HG02970 (cell line): ENCODE measurements around the gene ENTPD8.
A peak's percentile ranks its signal among the peaks of the same experiment; 100 is the strongest.

Experiments used
- ATAC-seq: cut with Tn5 transposase; IDR thresholded peaks from one replicate; pipeline ENCODE4 v1.9.1; 2021; ENCODE audit warnings: mild to moderate bottlenecking, moderate library complexity, moderate number of reproducible peaks; ENCODE audit not compliant: unreplicated experiment, low FRiP score

The ENTPD8 gene

GRCh38 chr9:137433349-137433915 lies 7.7 kb downstream of the ENTPD8 start:
- no peak for ATAC-seq

DNA sequence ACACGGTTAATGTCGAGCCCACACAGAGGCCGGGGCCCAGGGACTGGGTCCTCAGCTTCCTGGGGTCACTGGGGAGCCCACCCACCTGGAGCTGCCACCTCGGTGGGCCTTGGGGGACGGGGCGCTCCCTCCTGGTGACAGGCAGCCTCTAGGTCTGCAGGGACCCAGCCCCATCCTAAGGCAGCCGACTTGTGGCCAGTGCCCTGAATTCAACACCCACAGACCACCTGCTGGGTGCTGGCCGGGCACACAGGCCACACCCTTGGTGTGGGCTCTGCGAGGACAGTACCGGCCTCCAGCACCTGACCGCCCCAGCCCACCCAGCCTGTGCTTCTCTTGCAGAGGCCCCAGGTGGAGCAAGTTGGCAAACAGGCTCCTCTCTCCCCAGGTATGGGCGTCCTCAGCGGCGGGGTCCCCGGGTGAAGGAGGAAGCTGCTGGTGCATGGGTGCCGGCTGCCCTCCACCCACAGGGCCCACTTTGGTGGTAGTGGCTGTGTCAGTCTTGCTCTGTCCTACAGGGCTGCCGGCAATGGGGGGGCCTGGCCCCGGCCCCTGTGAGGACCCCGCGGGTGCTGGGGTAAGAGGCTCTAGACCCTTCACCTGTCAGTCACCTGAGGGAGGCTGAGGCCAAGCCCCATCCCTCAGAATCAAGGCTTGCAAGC lies 8.3 kb downstream of the ENTPD8 start:
- no peak for ATAC-seq

DNA sequence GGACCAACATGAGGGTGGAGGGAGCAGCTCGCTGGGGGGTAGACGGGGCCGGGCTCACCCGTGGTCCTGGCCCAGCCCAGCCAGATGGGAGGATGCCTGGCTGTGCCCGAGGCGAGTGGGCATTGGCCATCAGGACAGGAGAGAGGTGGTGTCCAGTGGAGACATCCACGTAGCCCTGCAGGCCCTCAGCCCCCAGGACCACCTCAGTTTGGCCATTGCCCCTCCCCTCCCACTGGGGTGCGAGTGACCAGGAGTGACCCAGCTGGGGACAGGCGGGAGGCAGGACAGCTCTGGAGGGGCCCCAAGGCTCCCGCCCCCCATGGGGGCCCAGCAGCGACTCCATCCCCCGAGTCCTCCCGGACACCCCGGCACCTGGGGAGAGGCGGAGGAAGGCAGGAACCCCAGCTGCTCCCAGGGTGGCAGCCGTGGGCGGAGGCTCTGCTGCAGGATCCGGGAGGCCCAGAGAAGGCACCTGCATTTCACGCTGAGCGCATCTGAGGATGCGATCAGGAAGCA lies 9.7 kb downstream of the ENTPD8 start:
- no peak for ATAC-seq

- ATAC-seq = no peak
Measured at GRCh38 chr9:137430723-137431415, 10.3 kb downstream of the ENTPD8 start.

- ATAC-seq = no peak
Measured at GRCh38 chr9:137429974-137430722, 11.0 kb downstream of the ENTPD8 start.

DNA sequence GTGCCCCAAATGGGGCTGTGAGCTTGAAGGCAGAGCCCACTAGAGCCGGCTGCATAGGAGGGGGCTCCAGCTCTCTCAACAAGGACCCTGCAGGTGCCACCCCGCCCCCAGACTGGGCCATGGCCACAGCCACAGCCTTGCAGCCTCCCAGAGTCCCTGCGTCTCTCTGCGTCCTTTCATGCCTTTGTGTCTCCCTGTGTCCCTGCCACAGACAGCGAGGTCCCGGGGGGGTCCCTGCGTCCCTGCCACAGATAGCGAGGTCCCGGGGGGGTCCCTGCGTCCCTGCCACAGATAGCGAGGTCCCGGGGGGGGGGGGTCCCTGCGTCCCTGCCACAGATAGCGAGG lies 11.6 kb downstream of the ENTPD8 start:
- ATAC-seq = no peak

DNA sequence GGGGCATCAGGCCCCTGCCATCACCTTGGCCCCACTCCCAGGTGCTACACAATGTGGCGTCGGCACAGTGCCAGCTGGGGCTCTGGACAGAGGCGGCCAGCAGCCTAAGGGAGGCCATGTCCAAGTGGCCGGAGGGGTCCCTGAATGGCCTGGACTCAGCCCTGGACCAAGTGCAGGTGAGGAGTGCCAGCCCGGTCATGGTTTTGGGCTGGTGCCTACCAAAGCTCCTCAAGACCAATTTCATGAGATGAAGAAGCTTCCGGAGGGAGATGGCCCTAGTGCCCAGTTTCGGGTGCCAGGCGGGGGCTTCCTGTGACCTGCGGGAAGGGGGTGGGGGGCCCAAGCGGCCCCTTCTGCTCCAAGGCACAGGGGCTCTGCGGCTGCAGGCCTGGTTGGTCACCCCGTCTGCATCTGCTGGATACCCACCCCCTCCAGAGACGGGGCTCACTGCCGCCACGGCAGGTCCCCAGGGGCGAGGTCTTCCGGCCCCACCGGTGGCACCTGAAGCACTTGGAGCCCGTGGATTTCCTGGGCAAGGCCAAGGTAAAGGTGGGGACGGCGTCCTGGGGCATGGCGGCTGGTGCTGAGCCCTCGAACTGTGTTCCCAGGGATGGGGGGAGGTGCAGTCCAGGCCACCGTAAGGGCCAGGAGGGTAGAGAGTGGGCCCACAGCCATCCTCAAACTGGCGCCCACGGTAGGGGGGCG lies 12.2 kb downstream of the ENTPD8 start:
- ATAC-seq = no peak

GRCh38 chr9:137428311-137428630 lies 12.9 kb downstream of the ENTPD8 start:
- ATAC-seq = no peak

GRCh38 chr9:137427454-137428310 lies 13.5 kb downstream of the ENTPD8 start:
- no peak for ATAC-seq

GRCh38 chr9:137426018-137426681 lies 15.0 kb downstream of the ENTPD8 start:
- no peak for ATAC-seq

GRCh38 chr9:137423514-137424291 lies 17.5 kb downstream of the ENTPD8 start:
- peak; percentile 2 for ATAC-seq

GRCh38 chr9:137422604-137423513 lies 18.3 kb downstream of the ENTPD8 start, which contains the start of the genes EXD3 and NOXA1:
TSS of gene EXD3 (minus strand) at chr9:137423162. CDS start at chr9:137395357, 27,805 bp downstream.
TSS of gene NOXA1 (plus strand) at chr9:137423393. CDS start at chr9:137423530, 137 bp downstream.
- peak; percentile 87 for ATAC-seq

GRCh38 chr9:137421838-137422603 lies 19.1 kb downstream of the ENTPD8 start:
- no peak for ATAC-seq

DNA sequence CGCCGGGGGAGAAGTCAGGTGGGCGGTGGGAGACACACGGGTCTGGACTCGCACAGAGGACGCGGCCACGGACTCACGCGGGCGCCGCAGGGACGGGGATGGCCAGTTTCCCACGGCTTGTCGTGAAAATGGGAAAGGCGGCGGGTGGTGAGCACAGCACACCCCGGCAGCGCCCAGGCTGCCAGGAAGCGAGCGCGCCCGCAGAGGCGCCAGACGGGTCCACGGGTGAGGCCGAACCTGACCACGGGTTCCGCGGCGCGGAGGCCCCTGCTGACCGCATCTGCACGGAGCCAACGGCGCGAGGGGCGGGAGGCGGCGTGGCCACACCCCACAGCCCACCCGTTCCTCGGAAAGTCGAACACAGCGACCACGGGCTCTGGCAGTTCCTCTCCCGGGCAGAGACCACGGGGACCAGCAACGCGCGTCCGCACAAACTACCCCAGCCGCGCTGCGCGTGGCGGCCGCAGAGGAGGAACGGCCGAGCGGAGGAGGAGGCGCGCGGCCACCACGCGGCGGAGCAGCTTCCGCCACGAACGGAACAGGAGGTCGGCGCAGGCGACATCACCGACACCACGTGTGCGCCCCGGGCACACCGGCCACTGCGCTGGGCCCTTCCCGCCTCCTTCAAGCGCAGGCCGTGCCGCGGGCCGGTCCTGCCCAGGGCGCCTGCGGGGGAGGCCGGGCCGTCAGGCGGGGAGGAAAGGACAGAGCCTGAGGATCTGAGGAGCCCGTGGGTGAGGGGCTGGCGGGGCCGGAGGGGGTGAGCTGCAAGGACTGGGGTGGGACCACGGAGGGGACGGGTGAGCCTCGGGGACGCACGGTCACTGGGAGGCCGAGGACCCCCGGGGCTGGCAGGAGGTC lies 23.8 kb downstream of the ENTPD8 start:
- no peak for ATAC-seq

GRCh38 chr9:137416563-137417151 lies 24.5 kb downstream of the ENTPD8 start:
- no peak for ATAC-seq
